Mucosa of rectum (tissue), 2 donors: Measurements from ENCODE around the gene SHE.

Experiments
- H3K27ac ChIP-seq, 2 donors: one replicate each; pipeline ENCODE4 v1.7.0; 2013; ENCODE audit warnings: inconsistent platforms in 2 of 2, low read depth in 2 of 2, low read length in 2 of 2
- H3K27me3 ChIP-seq, 2 donors: one replicate each; pipeline ENCODE4 v1.7.0; 2013; ENCODE audit warnings: low read length in 2 of 2; ENCODE audit not compliant: control insufficient read depth in 2 of 2, insufficient read depth in 2 of 2
- H3K36me3 ChIP-seq, 2 donors: one replicate each; pipeline ENCODE4 v1.7.0; 2013; ENCODE audit warnings: low read length in 2 of 2; ENCODE audit not compliant: control insufficient read depth in 2 of 2, insufficient read depth in 2 of 2
- H3K4me1 ChIP-seq, 2 donors: one replicate each; pipeline ENCODE4 v1.7.0; 2013; ENCODE audit warnings: low read length in 2 of 2, mild to moderate bottlenecking in 1 of 2; ENCODE audit not compliant: control insufficient read depth in 2 of 2, insufficient read depth in 2 of 2
- H3K4me3 ChIP-seq, 2 donors: one replicate each; pipeline ENCODE4 v1.7.0; 2013; ENCODE audit warnings: low read length in 2 of 2
- H3K9ac ChIP-seq, 2 donors: one replicate each; pipeline ENCODE4 v1.7.0; 2013; ENCODE audit warnings: low read length in 2 of 2, low read depth in 1 of 2, mild to moderate bottlenecking in 1 of 2
- H3K9me3 ChIP-seq, 2 donors: one replicate each; pipeline ENCODE4 v1.7.0; 2013; ENCODE audit warnings: low read length in 2 of 2; ENCODE audit not compliant: control insufficient read depth in 2 of 2
- donor health status: healthy.
- donor health status: Normal muscosa, but diverticular disease.

Gene SHE

GRCh38 chr1:154467434-154468102 lies 34.6 kb downstream of the SHE start:
- Histone ChIP-seq H3K4me1 (peaks cover 24 to 25% of the 10 kb centered on the region in 2 donors), H3K9me3 (no peaks in the 10 kb centered on the region), H3K9ac (no peak overlapping the region), H3K27me3 (no peaks in the 10 kb centered on the region), H3K36me3 (no peaks in the 10 kb centered on the region), H3K4me3 (no peak overlapping the region), H3K27ac (no peak overlapping the region)

GRCh38 chr1:154466921-154467417 lies 35.2 kb downstream of the SHE start:
- Histone ChIP-seq H3K9me3 (no peaks in the 10 kb centered on the region), H3K9ac (no peak overlapping the region), H3K4me1 (peaks cover 24 to 25% of the 10 kb centered on the region in 2 donors), H3K36me3 (no peaks in the 10 kb centered on the region), H3K27ac (no peak overlapping the region), H3K27me3 (no peaks in the 10 kb centered on the region), H3K4me3 (no peak overlapping the region)

GRCh38 chr1:154466206-154466605 lies 36.0 kb downstream of the SHE start:
- Histone ChIP-seq H3K27ac (no peak overlapping the region), H3K4me1 (peaks cover 25 to 27% of the 10 kb centered on the region in 2 donors), H3K9me3 (no peaks in the 10 kb centered on the region), H3K36me3 (no peaks in the 10 kb centered on the region), H3K9ac (no peak overlapping the region), H3K4me3 (no peak overlapping the region), H3K27me3 (no peaks in the 10 kb centered on the region)

GRCh38 chr1:154465621-154466195 lies 36.5 kb downstream of the SHE start:
- Histone ChIP-seq H3K27ac (peak overlapping the region in 1 of 2 donors; percentile 74), H3K4me1 (peaks cover 22 to 25% of the 10 kb centered on the region in 2 donors), H3K9me3 (no peaks in the 10 kb centered on the region), H3K27me3 (no peaks in the 10 kb centered on the region), H3K9ac (no peak overlapping the region), H3K36me3 (no peaks in the 10 kb centered on the region), H3K4me3 (no peak overlapping the region)

- Histone ChIP-seq H3K27me3 (no peaks in the 10 kb centered on the region), H3K9ac (no peak overlapping the region), H3K27ac (peak overlapping the region; percentile 25 to 53), H3K9me3 (no peaks in the 10 kb centered on the region), H3K36me3 (no peaks in the 10 kb centered on the region), H3K4me1 (peaks cover 15 to 18% of the 10 kb centered on the region in 2 donors), H3K4me3 (no peak overlapping the region)
Observed at GRCh38 chr1:154463512-154463990, 38.7 kb downstream of the SHE start.

GRCh38 chr1:154460695-154461260 lies 41.4 kb downstream of the SHE start:
- Histone ChIP-seq H3K9me3 (no peaks in the 10 kb centered on the region), H3K27me3 (no peaks in the 10 kb centered on the region), H3K27ac (no peak overlapping the region), H3K4me1 (peaks cover 15 to 18% of the 10 kb centered on the region in 2 donors), H3K36me3 (peaks cover 0 to 7% of the 10 kb centered on the region in 2 donors), H3K4me3 (no peak overlapping the region), H3K9ac (no peak overlapping the region)

GRCh38 chr1:154459080-154459479 lies 43.1 kb downstream of the SHE start:
- Histone ChIP-seq H3K27ac (no peak overlapping the region), H3K4me3 (no peak overlapping the region), H3K9ac (no peak overlapping the region), H3K36me3 (peaks cover 0 to 18% of the 10 kb centered on the region in 2 donors), H3K9me3 (no peaks in the 10 kb centered on the region), H3K27me3 (no peaks in the 10 kb centered on the region), H3K4me1 (peaks cover 4 to 9% of the 10 kb centered on the region in 2 donors)

GRCh38 chr1:154456631-154457030 lies 45.6 kb downstream of the SHE start:
- H3K27ac ChIP-seq = no peak overlapping the region
- no peaks in the 10 kb centered on the region for H3K27me3 ChIP-seq
- H3K36me3 ChIP-seq = peaks cover 6 to 27% of the 10 kb centered on the region in 2 donors
- H3K4me3 ChIP-seq = no peak overlapping the region
- H3K9ac ChIP-seq = no peak overlapping the region
- H3K9me3 ChIP-seq = no peaks in the 10 kb centered on the region
- peaks cover 0 to under 1% of the 10 kb centered on the region in 2 donors for H3K4me1 ChIP-seq

GRCh38 chr1:154454386-154455120 lies 47.7 kb downstream of the SHE start:
- Histone ChIP-seq H3K9me3 (no peaks in the 10 kb centered on the region), H3K36me3 (peaks cover 18 to 38% of the 10 kb centered on the region in 2 donors), H3K4me1 (no peaks in the 10 kb centered on the region), H3K9ac (no peak overlapping the region), H3K27ac (no peak overlapping the region), H3K4me3 (no peak overlapping the region), H3K27me3 (no peaks in the 10 kb centered on the region)
